ENCODE results near the gene FAM131C. TPM values are rescaled to one million over a fixed set of nuclear protein-coding genes. Genes with fewer than 3 reads are reported as not detected.
"Not testable (repeated sequence)": the region's sequence is repeated elsewhere in the genome, so short reads cannot be mapped to it uniquely, and the experiment has no call there.

FAM131C gene
- total and polyA plus RNA-seq, 2 donors (not counting 1 experiment from before 2014, with no cell fraction given) = 0.34 to 0.50 TPM

GRCh38 chr1:16061266-16061665 lies 12.2 kb downstream of the FAM131C start:
- Histone ChIP-seq H4K20me1 (ENCODE audit: control insufficient read depth, extremely low read depth, insufficient read depth, low read length) (no peaks in the 10 kb centered on the region), H3K4me3 (replicated peaks in 1 of 4; ENCODE audit: control extremely low read depth in 1 of 4, insufficient read depth in 1 of 4, low read depth in 3 of 4, low read length in 4 of 4) (no peak overlapping the region), H3K27ac (ENCODE audit: insufficient read depth, low read length) (no peak overlapping the region), H2AFZ (ENCODE audit: low read length) (no peak overlapping the region), H3K79me2 (ENCODE audit: control insufficient read depth, insufficient read depth, low read length) (no peaks in the 10 kb centered on the region), H3K4me1 (ENCODE audit: control insufficient read depth, extremely low read depth, insufficient read depth, low read length) (no peaks in the 10 kb centered on the region), H3K9ac (ENCODE audit: insufficient read depth, low read length) (no peak overlapping the region), H3K36me3 (ENCODE audit: control insufficient read depth, insufficient read depth, low read length) (no peaks in the 10 kb centered on the region), H3K27me3 (ENCODE audit: control insufficient read depth, insufficient read depth, low read length) (peaks cover 3% of the 10 kb centered on the region), H3K4me2 (ENCODE audit: extremely low read depth, insufficient read depth, low read length) (no peak overlapping the region), H3K9me3 (ENCODE audit: control insufficient read depth, insufficient read depth, low read depth, low read length) (no peaks in the 10 kb centered on the region)
- TF ChIP-seq CTCF (conservative IDR thresholded peaks at IDR 0.05 in 1 of 2, IDR thresholded peaks at IDR 0.05 in 1 of 2; ENCODE audit: low read depth in 1 of 2, low read length in 2 of 2) = no peak
- no peak for TF ChIP-seq EZH2 (IDR thresholded peaks at IDR 0.05; ENCODE audit: low read length, missing control alignments)
- no peak for DNase-seq (ENCODE audit: low read depth in 2 of 2)

GRCh38 chr1:16058394-16059120 lies 14.9 kb downstream of the FAM131C start:
- DNase-seq (ENCODE audit: low read depth in 2 of 2); H3K27me3 ChIP-seq (ENCODE audit: control insufficient read depth, insufficient read depth, low read length); H3K27ac ChIP-seq (ENCODE audit: insufficient read depth, low read length); H4K20me1 ChIP-seq (ENCODE audit: control insufficient read depth, extremely low read depth, insufficient read depth, low read length); H3K9ac ChIP-seq (ENCODE audit: insufficient read depth, low read length); H3K4me1 ChIP-seq (ENCODE audit: control insufficient read depth, extremely low read depth, insufficient read depth, low read length); H3K4me2 ChIP-seq (ENCODE audit: extremely low read depth, insufficient read depth, low read length); H3K4me3 ChIP-seq (replicated peaks in 1 of 4; ENCODE audit: control extremely low read depth in 1 of 4, insufficient read depth in 1 of 4, low read depth in 3 of 4, low read length in 4 of 4); H3K36me3 ChIP-seq (ENCODE audit: control insufficient read depth, insufficient read depth, low read length); H2AFZ ChIP-seq (ENCODE audit: low read length); H3K9me3 ChIP-seq (ENCODE audit: control insufficient read depth, insufficient read depth, low read depth, low read length); H3K79me2 ChIP-seq (ENCODE audit: control insufficient read depth, insufficient read depth, low read length): not testable (repeated sequence)

- not testable (repeated sequence) for H3K27me3 ChIP-seq (ENCODE audit: control insufficient read depth, insufficient read depth, low read length); DNase-seq (ENCODE audit: low read depth in 2 of 2); H4K20me1 ChIP-seq (ENCODE audit: control insufficient read depth, extremely low read depth, insufficient read depth, low read length); H3K79me2 ChIP-seq (ENCODE audit: control insufficient read depth, insufficient read depth, low read length); H3K9ac ChIP-seq (ENCODE audit: insufficient read depth, low read length); H2AFZ ChIP-seq (ENCODE audit: low read length); H3K27ac ChIP-seq (ENCODE audit: insufficient read depth, low read length); H3K4me3 ChIP-seq (replicated peaks in 1 of 4; ENCODE audit: control extremely low read depth in 1 of 4, insufficient read depth in 1 of 4, low read depth in 3 of 4, low read length in 4 of 4); H3K36me3 ChIP-seq (ENCODE audit: control insufficient read depth, insufficient read depth, low read length); H3K4me2 ChIP-seq (ENCODE audit: extremely low read depth, insufficient read depth, low read length); H3K9me3 ChIP-seq (ENCODE audit: control insufficient read depth, insufficient read depth, low read depth, low read length); H3K4me1 ChIP-seq (ENCODE audit: control insufficient read depth, extremely low read depth, insufficient read depth, low read length)
Measured at GRCh38 chr1:16057314-16057915, 16.0 kb downstream of the FAM131C start.

- not testable (repeated sequence) for H3K27ac ChIP-seq (ENCODE audit: insufficient read depth, low read length); H3K4me3 ChIP-seq (replicated peaks in 1 of 4; ENCODE audit: control extremely low read depth in 1 of 4, insufficient read depth in 1 of 4, low read depth in 3 of 4, low read length in 4 of 4); H4K20me1 ChIP-seq (ENCODE audit: control insufficient read depth, extremely low read depth, insufficient read depth, low read length); H3K27me3 ChIP-seq (ENCODE audit: control insufficient read depth, insufficient read depth, low read length); H3K9ac ChIP-seq (ENCODE audit: insufficient read depth, low read length); DNase-seq (ENCODE audit: low read depth in 2 of 2); H3K79me2 ChIP-seq (ENCODE audit: control insufficient read depth, insufficient read depth, low read length); H3K9me3 ChIP-seq (ENCODE audit: control insufficient read depth, insufficient read depth, low read depth, low read length); H3K4me1 ChIP-seq (ENCODE audit: control insufficient read depth, extremely low read depth, insufficient read depth, low read length); H2AFZ ChIP-seq (ENCODE audit: low read length); H3K36me3 ChIP-seq (ENCODE audit: control insufficient read depth, insufficient read depth, low read length); H3K4me2 ChIP-seq (ENCODE audit: extremely low read depth, insufficient read depth, low read length)
Measured at GRCh38 chr1:16056521-16056912, 16.9 kb downstream of the FAM131C start.

Data from fibroblast of lung (primary cell).